ENCODE data around the gene FAM107B.

Gene FAM107B

GRCh38 chr10:14502431-14502830 is 272.3 kb downstream of the FAM107B start:
- DNase-seq (ENCODE audit: low read depth, low spot score) = no peak

GRCh38 chr10:14500172-14500765 is 274.4 kb downstream of the FAM107B start:
- no peak for DNase-seq (ENCODE audit: low read depth, low spot score)

- no peak for DNase-seq (ENCODE audit: low read depth, low spot score)
These were observed 275.1 kb downstream of the FAM107B start for GRCh38 chr10:14499601-14499904.

- DNase-seq (ENCODE audit: low read depth, low spot score) = no peak
These were observed 276.4 kb downstream of the FAM107B start for GRCh38 chr10:14498326-14498725.

- DNase-seq (ENCODE audit: low read depth, low spot score) = no peak
These were observed 282.9 kb downstream of the FAM107B start for GRCh38 chr10:14491811-14492210.

GRCh38 chr10:14489522-14490177 is 285.0 kb downstream of the FAM107B start:
- DNase-seq (ENCODE audit: low read depth, low spot score) = no peak

- no peak for DNase-seq (ENCODE audit: low read depth, low spot score)
These were observed 287.2 kb downstream of the FAM107B start for GRCh38 chr10:14487488-14487883.

GRCh38 chr10:14486777-14487487 is 287.8 kb downstream of the FAM107B start:
- DNase-seq (ENCODE audit: low read depth, low spot score) = no peak

GRCh38 chr10:14485986-14486385 is 288.7 kb downstream of the FAM107B start:
- no peak for DNase-seq (ENCODE audit: low read depth, low spot score)

GRCh38 chr10:14483417-14483816 is 291.3 kb downstream of the FAM107B start:
- no peak for DNase-seq (ENCODE audit: low read depth, low spot score)

- DNase-seq (ENCODE audit: low read depth, low spot score) = no peak
These were observed 292.9 kb downstream of the FAM107B start for GRCh38 chr10:14481752-14482151.

- DNase-seq (ENCODE audit: low read depth, low spot score) = no peak
These were observed 293.7 kb downstream of the FAM107B start for GRCh38 chr10:14481014-14481413.

- no peak for DNase-seq (ENCODE audit: low read depth, low spot score)
These were observed 296.1 kb downstream of the FAM107B start for GRCh38 chr10:14478604-14479003.

- no peak for DNase-seq (ENCODE audit: low read depth, low spot score)
These were observed 296.5 kb downstream of the FAM107B start for GRCh38 chr10:14478201-14478600.

GRCh38 chr10:14477408-14477710 is 297.3 kb downstream of the FAM107B start:
- DNase-seq (ENCODE audit: low read depth, low spot score) = no peak

- no peak for DNase-seq (ENCODE audit: low read depth, low spot score)
These were observed 297.9 kb downstream of the FAM107B start for GRCh38 chr10:14476641-14477407.

- no peak for DNase-seq (ENCODE audit: low read depth, low spot score)
These were observed 298.7 kb downstream of the FAM107B start for GRCh38 chr10:14476006-14476405.

GRCh38 chr10:14474656-14475055 is 300.0 kb downstream of the FAM107B start:
- DNase-seq (ENCODE audit: low read depth, low spot score) = no peak

- DNase-seq (ENCODE audit: low read depth, low spot score) = no peak
These were observed 303.8 kb downstream of the FAM107B start for GRCh38 chr10:14470920-14471319.

GRCh38 chr10:14468726-14469125 is 306.0 kb downstream of the FAM107B start:
- no peak for DNase-seq (ENCODE audit: low read depth, low spot score)
